ENCODE measurements around the gene PRKAG3.

- TF ChIP-seq CHD2 (IDR thresholded peaks at IDR 0.05; ENCODE audit: low read length, partially characterized antibody), result no peak
- TF ChIP-seq RAD21 (IDR thresholded peaks at IDR 0.05; ENCODE audit: low read length), result no peak
- no peak for TF ChIP-seq POLR2AphosphoS5 (IDR thresholded peaks at IDR 0.05; ENCODE audit: low read depth, low read length)
- TF ChIP-seq, protein P1, sequence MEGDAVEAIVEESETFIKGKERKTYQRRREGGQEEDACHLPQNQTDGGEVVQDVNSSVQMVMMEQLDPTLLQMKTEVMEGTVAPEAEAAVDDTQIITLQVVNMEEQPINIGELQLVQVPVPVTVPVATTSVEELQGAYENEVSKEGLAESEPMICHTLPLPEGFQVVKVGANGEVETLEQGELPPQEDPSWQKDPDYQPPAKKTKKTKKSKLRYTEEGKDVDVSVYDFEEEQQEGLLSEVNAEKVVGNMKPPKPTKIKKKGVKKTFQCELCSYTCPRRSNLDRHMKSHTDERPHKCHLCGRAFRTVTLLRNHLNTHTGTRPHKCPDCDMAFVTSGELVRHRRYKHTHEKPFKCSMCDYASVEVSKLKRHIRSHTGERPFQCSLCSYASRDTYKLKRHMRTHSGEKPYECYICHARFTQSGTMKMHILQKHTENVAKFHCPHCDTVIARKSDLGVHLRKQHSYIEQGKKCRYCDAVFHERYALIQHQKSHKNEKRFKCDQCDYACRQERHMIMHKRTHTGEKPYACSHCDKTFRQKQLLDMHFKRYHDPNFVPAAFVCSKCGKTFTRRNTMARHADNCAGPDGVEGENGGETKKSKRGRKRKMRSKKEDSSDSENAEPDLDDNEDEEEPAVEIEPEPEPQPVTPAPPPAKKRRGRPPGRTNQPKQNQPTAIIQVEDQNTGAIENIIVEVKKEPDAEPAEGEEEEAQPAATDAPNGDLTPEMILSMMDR (IDR thresholded peaks at IDR 0.05), result no peak
- no peak for TF ChIP-seq EP300 (IDR thresholded peaks at IDR 0.05; ENCODE audit: borderline replicate concordance in 1 of 2, low read depth in 1 of 2, low read length in 1 of 2)
- TF ChIP-seq, protein P2, sequence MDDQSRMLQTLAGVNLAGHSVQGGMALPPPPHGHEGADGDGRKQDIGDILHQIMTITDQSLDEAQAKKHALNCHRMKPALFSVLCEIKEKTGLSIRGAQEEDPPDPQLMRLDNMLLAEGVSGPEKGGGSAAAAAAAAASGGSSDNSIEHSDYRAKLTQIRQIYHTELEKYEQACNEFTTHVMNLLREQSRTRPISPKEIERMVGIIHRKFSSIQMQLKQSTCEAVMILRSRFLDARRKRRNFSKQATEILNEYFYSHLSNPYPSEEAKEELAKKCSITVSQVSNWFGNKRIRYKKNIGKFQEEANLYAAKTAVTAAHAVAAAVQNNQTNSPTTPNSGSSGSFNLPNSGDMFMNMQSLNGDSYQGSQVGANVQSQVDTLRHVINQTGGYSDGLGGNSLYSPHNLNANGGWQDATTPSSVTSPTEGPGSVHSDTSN (IDR thresholded peaks at IDR 0.05), result no peak
- TF ChIP-seq GABPA (IDR thresholded peaks at IDR 0.05; ENCODE audit: low read depth), result no peak
These were observed 42.9 kb downstream of the PRKAG3 start for GRCh38 chr2:218788529-218789255.

Data from SK-N-SH (cell line).